Smooth muscle cell of bladder (primary cell): ENCODE results near the gene MBD1. TPM values are rescaled to one million over a fixed set of nuclear protein-coding genes. Genes with fewer than 3 reads are reported as not detected.

ENCODE experiments used
- total RNA-seq: library from RNA; depleted of rRNA; stranded (reverse); fragments of >200 nt; gene quantifications from 2 replicates; pipeline ENCODE4 v1.2.3, GENCODE V29; 2014

The MBD1 gene
- 55.6 and 75.3 TPM in 2 replicates for total RNA-seq

GRCh38 chr18:50281295-50281971 is at the start of gene MBD1:
Gene MBD1 (minus strand): TSS chr18:50281523. CDS start chr18:50279992, 1,531 bp downstream.

GRCh38 chr18:50287441-50288347 is 6.4 kb upstream of the MBD1 start, which contains the start of gene CXXC1:
Gene CXXC1 (minus strand): TSS chr18:50287692. CDS start chr18:50287589, 103 bp downstream.

GRCh38 chr18:50266248-50266704 is 15.0 kb downstream of the MBD1 start, which contains the start of gene CFAP53:
Gene CFAP53 (minus strand): TSS chr18:50266495. CDS start chr18:50266404, 91 bp downstream.

Other genes with a start within 250 kb of the MBD1 start
- 0.18 and 0.28 TPM in 2 replicates for gene MYO5B, start 86.4 kb downstream of the MBD1 start, total RNA-seq
- gene CFAP53, start 15.0 kb downstream of the MBD1 start, total RNA-seq, result 0.71 and 0.74 TPM in 2 replicates
- 40.5 and 47.1 TPM in 2 replicates for gene CXXC1, start 6.2 kb upstream of the MBD1 start, total RNA-seq
- gene SKA1, start 93.5 kb upstream of the MBD1 start, total RNA-seq, result 6.6 and 8.1 TPM in 2 replicates